Liver (tissue), 3 donors: ENCODE results near the gene ZSWIM6.

Source experiments
- CTCF ChIP-seq: fragments of 150-350 bp; IDR thresholded peaks from 2 replicates; pipeline ENCODE4 v1.5.1; 2017; ENCODE audit warnings: improper control_type of control experiment, low read depth, low read length; ENCODE audit not compliant: missing input control
- EGR1 ChIP-seq, 2 donors: IDR thresholded peaks; 2 replicates each; pipeline ENCODE4 v1.6.1; 2016 to 2018; ENCODE audit warnings: antibody characterized with exemption in 2 of 2, low read depth in 2 of 2
- REST ChIP-seq: IDR thresholded peaks from 2 replicates; pipeline ENCODE4 v1.6.1; 2016; ENCODE audit warnings: antibody characterized with exemption, mild to moderate bottlenecking
- RXRA ChIP-seq, 2 donors: IDR thresholded peaks; 2 replicates each; pipeline ENCODE4 v1.6.1; 2017 to 2018; ENCODE audit warnings: antibody characterized with exemption in 2 of 2, mild to moderate bottlenecking in 1 of 2
- donor health status: healthy.
- donor health status: healthy.

GRCh38 chr5:61408476-61409168 is 76.6 kb downstream of the ZSWIM6 start:
- TF ChIP-seq RXRA (IDR thresholded peaks at IDR 0.05) (peak; percentile 90 to 95), CTCF (no peak), EGR1 (IDR thresholded peaks at IDR 0.05; ENCODE audit: low read depth in 2 of 2) (peak; percentile 82 to 90), REST (peak; percentile 83)
